MM.1S (cell line): Measurements from ENCODE around the gene C3orf70.

ENCODE experiments used
- DNase-seq: peaks from one replicate; pipeline ENCODE4 v3.0.0-alpha.2; 2015
- H2AFZ ChIP-seq: fragments of 300-600 bp; sonication (generic); 2 replicates; pipeline ENCODE4 v1.6.0; 2016; ENCODE audit warnings: antibody characterized with exemption, low read length
- H3F3A ChIP-seq: fragments of 300-600 bp; sonication (generic); 2 replicates; pipeline ENCODE4 v1.6.1; 2016; ENCODE audit warnings: mild to moderate bottlenecking, antibody characterized with exemption, low read length, moderate library complexity, mixed read lengths; ENCODE audit not compliant: insufficient read depth
- H3K27ac ChIP-seq: fragments of 300-600 bp; sonication (generic); 2 replicates; pipeline ENCODE4 v1.5.1; 2016; ENCODE audit warnings: mild to moderate bottlenecking, low read length
- H3K27me3 ChIP-seq: fragments of 300-600 bp; sonication (generic); replicated peaks from 2 replicates; pipeline ENCODE4 v1.6.0; 2016; ENCODE audit warnings: low read length; ENCODE audit not compliant: insufficient read depth
- H3K36me3 ChIP-seq: fragments of 300-600 bp; sonication (generic); replicated peaks from 2 replicates; pipeline ENCODE4 v1.6.1; 2016; ENCODE audit warnings: mild to moderate bottlenecking, low read length, mixed read lengths; ENCODE audit not compliant: insufficient read depth
- H3K4me1 ChIP-seq: fragments of 300-600 bp; sonication (generic); 2 replicates; pipeline ENCODE4 v1.6.1; 2016; ENCODE audit warnings: low read length, mixed read lengths
- H3K4me2 ChIP-seq: fragments of 300-600 bp; sonication (generic); 2 replicates; pipeline ENCODE4 v1.6.0; 2016; ENCODE audit warnings: low read depth, low read length
- H3K4me3 ChIP-seq: fragments of 300-600 bp; sonication (generic); 2 replicates; pipeline ENCODE4 v1.5.1; 2016; ENCODE audit warnings: low read length, mixed read lengths
- H3K79me2 ChIP-seq: fragments of 300-600 bp; sonication (generic); 2 replicates; pipeline ENCODE4 v1.6.1; 2016; ENCODE audit warnings: mixed run types, low read length, mixed read lengths
- H3K9ac ChIP-seq: fragments of 300-600 bp; sonication (generic); 2 replicates; pipeline ENCODE4 v1.6.1; 2016; ENCODE audit warnings: low read length, mixed read lengths
- H3K9me2 ChIP-seq: fragments of 300-600 bp; sonication (generic); replicated peaks from 2 replicates; pipeline ENCODE4 v1.6.1; 2016; ENCODE audit warnings: mild to moderate bottlenecking, low read length, mixed read lengths; ENCODE audit not compliant: insufficient read depth
- H3K9me3 ChIP-seq: fragments of 300-600 bp; sonication (generic); replicated peaks from 2 replicates; pipeline ENCODE4 v1.6.1; 2016; ENCODE audit warnings: mild to moderate bottlenecking, low read length, mixed read lengths; ENCODE audit not compliant: insufficient read depth
- H4K20me1 ChIP-seq: fragments of 300-600 bp; sonication (generic); 2 replicates; pipeline ENCODE4 v1.6.1; 2016; ENCODE audit warnings: mild to moderate bottlenecking, low read length, moderate library complexity, mixed read lengths; ENCODE audit not compliant: insufficient read depth
- CTCF ChIP-seq: fragments of 300-600 bp; sonication (generic); IDR thresholded peaks from 2 replicates; pipeline ENCODE4 v1.5.1; 2016; ENCODE audit warnings: antibody characterized with exemption, low read length, mixed read lengths
- EZH2 ChIP-seq: fragments of 300-600 bp; sonication (generic); optimal IDR thresholded peaks from 2 replicates; pipeline ENCODE3; 2017; ENCODE audit warnings: low read depth, mild to moderate bottlenecking, antibody characterized with exemption, low read length, mixed read lengths
- EZH2phosphoT487 ChIP-seq: fragments of 300-600 bp; sonication (generic); IDR thresholded peaks from 2 replicates; pipeline ENCODE4 v1.6.1; 2018; ENCODE audit warnings: antibody characterized with exemption, low read length

Gene C3orf70

GRCh38 chr3:185057829-185058228, 95.0 kb downstream of the C3orf70 start:
- H2AFZ ChIP-seq = no peak overlapping the region
- DNase-seq = no peak
- no peaks in the 10 kb centered on the region for H3K27me3 ChIP-seq
- H3F3A ChIP-seq = peaks cover 4% of the 10 kb centered on the region; the same call in 1 of the 2 replicates
- no peak overlapping the region for H3K27ac ChIP-seq
- no peak overlapping the region for H3K4me3 ChIP-seq
- H3K9me3 ChIP-seq = no peaks in the 10 kb centered on the region
- peaks cover 7% of the 10 kb centered on the region for H3K4me1 ChIP-seq
- H3K9ac ChIP-seq = no peak overlapping the region
- no peaks in the 10 kb centered on the region for H3K79me2 ChIP-seq
- TF ChIP-seq EZH2 (no peak), CTCF (no peak), EZH2phosphoT487 (no peak)
- no peaks in the 10 kb centered on the region for H3K9me2 ChIP-seq
- no peak overlapping the region for H3K4me2 ChIP-seq
- H3K36me3 ChIP-seq = no peaks in the 10 kb centered on the region
- no peaks in the 10 kb centered on the region for H4K20me1 ChIP-seq

GRCh38 chr3:185056908-185057307, 96.0 kb downstream of the C3orf70 start:
- H3F3A ChIP-seq = no peaks in the 10 kb centered on the region
- H3K9ac ChIP-seq = no peak overlapping the region
- H3K4me1 ChIP-seq = no peaks in the 10 kb centered on the region
- no peaks in the 10 kb centered on the region for H3K9me3 ChIP-seq
- no peaks in the 10 kb centered on the region for H4K20me1 ChIP-seq
- H3K27me3 ChIP-seq = no peaks in the 10 kb centered on the region
- no peak overlapping the region for H2AFZ ChIP-seq
- DNase-seq = no peak
- H3K36me3 ChIP-seq = no peaks in the 10 kb centered on the region
- no peak overlapping the region for H3K4me2 ChIP-seq
- TF ChIP-seq EZH2phosphoT487 (no peak), EZH2 (no peak), CTCF (no peak)
- H3K9me2 ChIP-seq = no peaks in the 10 kb centered on the region
- H3K27ac ChIP-seq = no peak overlapping the region
- H3K79me2 ChIP-seq = no peaks in the 10 kb centered on the region
- H3K4me3 ChIP-seq = no peak overlapping the region

- H3K4me1 ChIP-seq = no peaks in the 10 kb centered on the region
- no peaks in the 10 kb centered on the region for H3K79me2 ChIP-seq
- H2AFZ ChIP-seq = no peak overlapping the region
- H3K36me3 ChIP-seq = no peaks in the 10 kb centered on the region
- H3K27ac ChIP-seq = no peak overlapping the region
- H3K4me2 ChIP-seq = no peak overlapping the region
- DNase-seq = peak; percentile 26
- H3K9me3 ChIP-seq = no peaks in the 10 kb centered on the region
- H3K9ac ChIP-seq = no peak overlapping the region
- no peaks in the 10 kb centered on the region for H3K9me2 ChIP-seq
- 0 out of 2 replicates have a peak, but pooled peaks have one; percentile 4 for TF ChIP-seq CTCF
- TF ChIP-seq EZH2phosphoT487 = no peak
- no peak overlapping the region for H3K4me3 ChIP-seq
- H3K27me3 ChIP-seq = no peaks in the 10 kb centered on the region
- H3F3A ChIP-seq = no peaks in the 10 kb centered on the region
- H4K20me1 ChIP-seq = no peaks in the 10 kb centered on the region
Observed at GRCh38 chr3:185052631-185053030, 100.2 kb downstream of the C3orf70 start.
